Embryonic facial prominence (tissue), 1 donor: Measurements from ENCODE around the gene MED9.

Experiments used
- DNase-seq: peaks from one replicate; pipeline ENCODE4 v3.0.0-alpha.2; 2016; ENCODE audit errors: extremely low spot score

Gene MED9

DNA sequence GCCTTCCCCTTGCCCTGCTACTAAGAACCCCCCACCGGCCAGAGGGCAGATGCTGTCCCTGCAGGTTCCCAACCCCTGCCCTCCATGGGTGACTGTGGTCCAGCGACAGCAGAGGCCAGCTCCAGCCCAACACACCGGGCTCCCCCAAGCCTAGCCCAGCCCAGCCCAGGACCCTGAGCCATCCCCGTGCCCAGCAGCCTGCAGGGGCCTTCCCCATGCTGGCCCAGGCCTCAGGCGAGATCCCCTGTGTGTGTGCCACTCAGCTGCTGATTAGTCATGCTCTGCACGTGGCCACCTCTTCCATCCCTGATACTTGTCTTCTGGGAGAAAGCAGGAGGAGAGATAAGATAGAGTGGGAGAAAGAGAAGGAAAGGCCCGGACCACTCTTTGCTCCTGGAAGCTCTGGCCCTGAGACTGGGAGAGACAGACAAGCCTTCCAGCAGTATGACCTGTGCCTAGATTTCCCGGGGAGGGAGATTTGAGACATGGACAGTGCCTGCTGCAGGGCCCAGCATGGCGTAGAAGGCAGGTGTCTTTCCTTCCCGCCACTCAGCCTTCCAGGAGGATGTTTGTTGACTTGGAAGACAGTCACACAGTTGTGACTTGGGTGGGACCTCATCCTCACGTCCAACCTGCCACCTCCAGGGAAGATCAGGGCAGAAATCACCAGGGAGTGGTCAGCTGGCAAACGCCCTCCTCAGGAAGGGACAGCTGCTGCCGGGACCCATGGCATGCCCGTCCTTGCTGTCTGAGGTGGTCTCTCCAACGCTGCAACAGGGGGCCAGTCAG is 60.7 kb downstream of the MED9 start:
- DNase-seq: no peak

- DNase-seq: no peak
Measured at GRCh38 chr17:17538417-17539391, 61.9 kb downstream of the MED9 start.

- no peak for DNase-seq
Measured at GRCh38 chr17:17539591-17539990, 62.8 kb downstream of the MED9 start.

DNA sequence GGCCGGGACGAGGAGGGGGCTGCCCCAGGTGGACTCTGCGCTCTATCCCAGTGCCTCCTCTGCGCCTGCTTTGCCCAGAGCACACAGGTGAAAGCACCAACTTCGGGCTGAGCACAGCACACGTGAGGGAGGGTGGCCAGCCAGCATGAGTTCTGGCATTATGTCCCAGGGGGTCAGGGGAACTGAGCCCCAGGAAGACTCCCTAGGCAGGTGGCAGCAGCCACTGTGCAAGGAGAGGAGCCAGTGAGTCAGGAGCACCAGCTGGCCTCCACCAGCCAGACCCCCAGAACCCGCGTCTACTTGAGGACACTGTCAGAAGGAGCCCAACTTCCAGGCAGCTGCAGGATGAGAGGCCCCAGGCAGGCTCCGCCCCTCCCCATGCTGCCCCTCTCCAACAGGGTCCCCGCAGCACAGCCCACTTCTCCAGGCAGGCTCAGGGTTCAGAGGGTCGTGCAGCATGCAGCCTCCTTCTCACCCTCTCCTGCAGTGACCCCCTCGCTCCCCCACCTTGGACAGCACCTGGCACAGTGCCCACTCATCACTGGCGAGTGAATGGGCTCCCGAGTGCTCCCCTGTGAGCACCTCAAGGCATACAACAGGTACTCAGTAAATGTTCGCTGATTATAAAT is 63.6 kb downstream of the MED9 start:
- DNase-seq: no peak

DNA sequence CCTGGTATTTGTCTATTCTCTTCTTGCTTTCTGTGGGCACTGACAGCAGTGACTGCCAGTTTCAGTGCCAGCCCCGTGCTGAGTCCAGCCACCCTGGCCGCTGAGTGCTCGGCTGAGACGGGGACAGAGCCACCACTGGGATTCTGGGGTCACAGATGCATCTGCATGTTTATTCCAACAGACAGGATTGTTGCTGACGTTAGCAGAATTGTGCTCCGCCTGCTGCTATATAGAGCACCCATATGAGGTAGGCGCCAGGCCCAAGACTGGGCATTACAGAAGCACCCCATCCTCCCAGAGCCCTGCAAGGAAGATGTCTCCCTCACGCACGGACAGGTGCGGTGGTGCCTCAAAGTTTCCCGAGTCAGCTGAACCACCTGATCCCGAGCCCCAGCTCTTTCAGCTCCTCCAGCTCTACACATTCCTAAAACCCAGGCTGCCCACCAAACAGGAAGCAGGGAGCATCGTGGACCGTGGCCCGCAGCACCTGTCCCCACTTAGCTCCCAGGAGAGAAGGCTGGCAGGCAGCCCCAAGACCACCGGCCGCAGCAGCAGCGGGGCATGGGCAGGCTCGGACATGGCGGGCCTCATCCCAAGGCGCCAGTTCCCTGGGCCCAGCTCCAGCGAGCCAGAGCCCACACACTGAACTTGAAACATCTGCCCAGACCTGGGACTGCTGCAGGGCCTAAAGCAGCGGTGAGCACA is 64.3 kb downstream of the MED9 start:
- no peak for DNase-seq

GRCh38 chr17:17541640-17542001 is 64.8 kb downstream of the MED9 start:
- no peak for DNase-seq
